Subcutaneous preadipocyte (primary cell): ENCODE data around the gene FAM81A. TPM values are rescaled to one million over a fixed set of nuclear protein-coding genes. Genes with fewer than 3 reads are reported as not detected.

Experiments
- small RNA-seq: library from RNA; depleted of rRNA; stranded (forward); fragments of <200 nt; gene quantifications from one replicate; pipeline ENCODE3, GENCODE V24; 2012
- total RNA-seq: library from RNA; depleted of rRNA; stranded (reverse); fragments of >200 nt; gene quantifications from 2 replicates; pipeline ENCODE4 v1.2.3, GENCODE V29; 2012

FAM81A gene
- 2.2 and 3.3 TPM in 2 replicates for total RNA-seq

GRCh38 chr15:59437817-59438624 lies at the start of gene FAM81A:
FAM81A (plus strand) TSS chr15:59438186; CDS start chr15:59458627, 20,441 bp downstream.

Small RNA genes lying within 50 kb of the gene (small RNA-seq; reads per million reads assigned to genes)
- not detected for gene RF00019

Other genes starting within 250 kb of the FAM81A start
- gene LDHAL6B, start 231.3 kb upstream of the FAM81A start, total RNA-seq: not detected in 2 replicates
- gene MYO1E, start 65.3 kb upstream of the FAM81A start, total RNA-seq: 154 and 235 TPM in 2 replicates
- gene GCNT3, start 173.6 kb downstream of the FAM81A start, total RNA-seq: 0.37 and 0.39 TPM in 2 replicates
- gene GTF2A2, start 219.3 kb downstream of the FAM81A start, total RNA-seq: 19.1 and 28.3 TPM in 2 replicates